Left cardiac atrium (tissue), 4 donors: Measurements from ENCODE around the gene KCNT2. TPM values are rescaled to one million over a fixed set of nuclear protein-coding genes. Genes with fewer than 3 reads are reported as not detected.
"Not testable (repeated sequence)": the region's sequence is repeated elsewhere in the genome, so short reads cannot be mapped to it uniquely, and the experiment has no call there.

Experiments used
- ATAC-seq, 2 donors: fragments of 200-7000 bp; cut with Tn5 transposase; one replicate each; pipeline ENCODE4 v1.9.1; 2020; ENCODE audit warnings: mild to moderate bottlenecking in 2 of 2, moderate library complexity in 2 of 2
- DNase-seq: peaks from one replicate; pipeline ENCODE4 v3.0.0-alpha.2; 2020
- intact Hi-C, 2 donors: fragments of 100-400 bp; cut with DNase I; formaldehyde crosslinking; loops; one replicate each; pipeline versions ENCODE4 v1.14.1 to v1.15.1; 2022 to 2023
- total RNA-seq, 2 donors: library from RNA; stranded (reverse); fragmentation: NEBNext Ultra II Directional; extraction: Animal tissue kit (Norgen Biotek cat#: 25700); gene quantifications; one replicate each; pipeline ENCODE4 v1.2.1, GENCODE V29; 2021
- donor health status: DM: no; HTN: yes; CAD: no.
- donor health status: DM: no; HTN: yes; CAD: no; lungs with severe emphysema.
- donor health status: DM: yes; HTN: yes; CAD: no.
- donor health status: Dilated cardiomyopathy.

Gene KCNT2
- total RNA-seq, 2 donors from 2014 or later = 3.8 to 7.3 TPM

- ATAC-seq (no peak), DNase-seq (no peak)
- intact Hi-C loops = no loop called here
Measured at GRCh38 chr1:196531737-196532524, 76.3 kb downstream of the KCNT2 start.

- intact Hi-C loops = no loop called here
- DNase-seq = no peak
- ATAC-seq = no peak
Measured at GRCh38 chr1:196527919-196528318, 80.3 kb downstream of the KCNT2 start.

GRCh38 chr1:196522574-196523345 lies 85.5 kb downstream of the KCNT2 start:
- DNase-seq, intact Hi-C loops, ATAC-seq: not testable (repeated sequence)

GRCh38 chr1:196517193-196517592 lies 91.0 kb downstream of the KCNT2 start:
- intact Hi-C loops = no loop called here
- ATAC-seq = no peak
- no peak for DNase-seq

- DNase-seq (no peak), ATAC-seq (no peak)
- intact Hi-C loops = no loop called here
Measured at GRCh38 chr1:196516373-196516772, 91.9 kb downstream of the KCNT2 start.

GRCh38 chr1:196515904-196516303 lies 92.3 kb downstream of the KCNT2 start:
- ATAC-seq = no peak
- no peak for DNase-seq
- intact Hi-C loops = no loop called here

GRCh38 chr1:196513821-196514220 lies 94.4 kb downstream of the KCNT2 start:
- ATAC-seq = no peak
- intact Hi-C loops = no loop called here

GRCh38 chr1:196510451-196510850 lies 97.8 kb downstream of the KCNT2 start:
- DNase-seq (no peak), ATAC-seq (no peak)
- intact Hi-C loops = no loop called here

More at GRCh38 chr1:196513821-196514220, 94.4 kb downstream of the KCNT2 start:
- DNase-seq = no peak

GRCh38 chr1:196504224-196504623 lies 104.0 kb downstream of the KCNT2 start:
- intact Hi-C loops = not testable (repeated sequence)

GRCh38 chr1:196502437-196502836 lies 105.8 kb downstream of the KCNT2 start:
- no peak for ATAC-seq

More at GRCh38 chr1:196504224-196504623, 104.0 kb downstream of the KCNT2 start:
- not testable (repeated sequence) for DNase-seq, ATAC-seq

GRCh38 chr1:196501760-196502428 lies 106.3 kb downstream of the KCNT2 start:
- no peak for DNase-seq
- intact Hi-C loops = no loop called here
- ATAC-seq = peak in 1 of 2 donors; percentile 79

More at GRCh38 chr1:196502437-196502836, 105.8 kb downstream of the KCNT2 start:
- no peak for DNase-seq
- intact Hi-C loops = no loop called here

- ATAC-seq (no peak), DNase-seq (no peak)
- intact Hi-C loops = no loop called here
Measured at GRCh38 chr1:196497817-196498216, 110.4 kb downstream of the KCNT2 start.

GRCh38 chr1:196494766-196495165 lies 113.5 kb downstream of the KCNT2 start:
- intact Hi-C loops = no loop called here
- DNase-seq = no peak
- ATAC-seq = no peak

- ATAC-seq = no peak
- intact Hi-C loops = no loop called here
- no peak for DNase-seq
Measured at GRCh38 chr1:196493881-196494280, 114.4 kb downstream of the KCNT2 start.

- no peak for ATAC-seq
- intact Hi-C loops = no loop called here
- DNase-seq = no peak
Measured at GRCh38 chr1:196488579-196488978, 119.7 kb downstream of the KCNT2 start.

GRCh38 chr1:196486346-196486745 lies 121.9 kb downstream of the KCNT2 start:
- intact Hi-C loops = no loop called here

GRCh38 chr1:196481616-196482015 lies 126.6 kb downstream of the KCNT2 start:
- DNase-seq (no peak), ATAC-seq (no peak)
- intact Hi-C loops = no loop called here

More at GRCh38 chr1:196486346-196486745, 121.9 kb downstream of the KCNT2 start:
- DNase-seq (no peak), ATAC-seq (no peak)

GRCh38 chr1:196477262-196477661 lies 131.0 kb downstream of the KCNT2 start:
- DNase-seq (no peak), ATAC-seq (no peak)
- intact Hi-C loops = no loop called here

GRCh38 chr1:196467230-196467925 lies 140.9 kb downstream of the KCNT2 start:
- ATAC-seq (no peak), DNase-seq (no peak)
- intact Hi-C loops = no loop called here
